ENCODE measurements around the gene MPLKIP.

- no peak for TF ChIP-seq CTCF (IDR thresholded peaks at IDR 0.05; ENCODE audit: low read depth, low read length, missing input control)
- no peak for TF ChIP-seq TAF1 (conservative IDR thresholded peaks at IDR 0.05)
- no peak for TF ChIP-seq JUND (IDR thresholded peaks at IDR 0.05)
- TF ChIP-seq FOXA1 (IDR thresholded peaks at IDR 0.05): no peak
- TF ChIP-seq REST (IDR thresholded peaks at IDR 0.05): no peak
- TF ChIP-seq EGR1 (IDR thresholded peaks at IDR 0.05; ENCODE audit: low read depth in 2 of 2): no peak
- TF ChIP-seq, protein P1, sequence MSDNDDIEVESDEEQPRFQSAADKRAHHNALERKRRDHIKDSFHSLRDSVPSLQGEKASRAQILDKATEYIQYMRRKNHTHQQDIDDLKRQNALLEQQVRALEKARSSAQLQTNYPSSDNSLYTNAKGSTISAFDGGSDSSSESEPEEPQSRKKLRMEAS (IDR thresholded peaks at IDR 0.05): no peak
- no peak for TF ChIP-seq RAD21 (IDR thresholded peaks at IDR 0.05)
- no peak for TF ChIP-seq RXRA (IDR thresholded peaks at IDR 0.05)
- TF ChIP-seq SP1 (IDR thresholded peaks at IDR 0.05): no peak
- TF ChIP-seq, protein P2, sequence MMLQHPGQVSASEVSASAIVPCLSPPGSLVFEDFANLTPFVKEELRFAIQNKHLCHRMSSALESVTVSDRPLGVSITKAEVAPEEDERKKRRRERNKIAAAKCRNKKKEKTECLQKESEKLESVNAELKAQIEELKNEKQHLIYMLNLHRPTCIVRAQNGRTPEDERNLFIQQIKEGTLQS (IDR thresholded peaks at IDR 0.05): no peak
- TF ChIP-seq GABPA (IDR thresholded peaks at IDR 0.05 in 1 of 2, conservative IDR thresholded peaks at IDR 0.05 in 1 of 2): no peak
These were observed 18.5 kb downstream of the MPLKIP start for GRCh38 chr7:40115936-40116335.
